Hypothalamus (tissue), 51 donors: Measurements from ENCODE around the gene OR6J1.
"Not testable (repeated sequence)": the region's sequence is repeated elsewhere in the genome, so short reads cannot be mapped to it uniquely, and the experiment has no call there.

ENCODE experiments used
- DNase-seq, 51 donors: peaks; one replicate each; lab custom pipeline; 2025; lab: John Stamatoyannopoulos, UW

OR6J1 gene

GRCh38 chr14:22651586-22651985, 7.4 kb upstream of the OR6J1 start:
- DNase-seq = no peak

GRCh38 chr14:22650960-22651521, 6.9 kb upstream of the OR6J1 start:
- DNase-seq = no peak

- no peak for DNase-seq
These were observed 6.0 kb upstream of the OR6J1 start for GRCh38 chr14:22650046-22650739.

- no peak for DNase-seq
These were observed 4.4 kb upstream of the OR6J1 start for GRCh38 chr14:22648506-22648905.

GRCh38 chr14:22646570-22647254, 2.6 kb upstream of the OR6J1 start:
- DNase-seq = no peak

GRCh38 chr14:22641846-22642245, 2.3 kb downstream of the OR6J1 start:
- DNase-seq = no peak

GRCh38 chr14:22640192-22640591, 4.0 kb downstream of the OR6J1 start:
- no peak for DNase-seq

GRCh38 chr14:22635980-22636379, 8.2 kb downstream of the OR6J1 start:
- DNase-seq = not testable (repeated sequence)

- no peak for DNase-seq
These were observed 9.8 kb downstream of the OR6J1 start for GRCh38 chr14:22634233-22634900.

GRCh38 chr14:22630486-22630885, 13.7 kb downstream of the OR6J1 start:
- DNase-seq = no peak

- no peak for DNase-seq
These were observed 14.1 kb downstream of the OR6J1 start for GRCh38 chr14:22630066-22630465.

GRCh38 chr14:22629361-22629760, 14.8 kb downstream of the OR6J1 start:
- DNase-seq = no peak

GRCh38 chr14:22627506-22628263, 16.5 kb downstream of the OR6J1 start:
- no peak for DNase-seq

GRCh38 chr14:22626590-22626989, 17.6 kb downstream of the OR6J1 start:
- no peak for DNase-seq

GRCh38 chr14:22623047-22623446, 21.1 kb downstream of the OR6J1 start:
- no peak for DNase-seq

- no peak for DNase-seq
These were observed 21.9 kb downstream of the OR6J1 start for GRCh38 chr14:22622255-22622654.

- not testable (repeated sequence) for DNase-seq
These were observed 28.4 kb downstream of the OR6J1 start for GRCh38 chr14:22615765-22616164.

- no peak for DNase-seq
These were observed 29.8 kb downstream of the OR6J1 start for GRCh38 chr14:22614240-22614799.

- DNase-seq = no peak
These were observed 30.4 kb downstream of the OR6J1 start for GRCh38 chr14:22613736-22614239.

- no peak for DNase-seq
These were observed 31.0 kb downstream of the OR6J1 start for GRCh38 chr14:22613106-22613695.
